Embryonic facial prominence (tissue), 1 donor: ENCODE measurements around the gene FAM78B.

Experiments used
- DNase-seq: peaks from one replicate; pipeline ENCODE4 v3.0.0-alpha.2; 2016; ENCODE audit errors: extremely low spot score

The FAM78B gene

DNA sequence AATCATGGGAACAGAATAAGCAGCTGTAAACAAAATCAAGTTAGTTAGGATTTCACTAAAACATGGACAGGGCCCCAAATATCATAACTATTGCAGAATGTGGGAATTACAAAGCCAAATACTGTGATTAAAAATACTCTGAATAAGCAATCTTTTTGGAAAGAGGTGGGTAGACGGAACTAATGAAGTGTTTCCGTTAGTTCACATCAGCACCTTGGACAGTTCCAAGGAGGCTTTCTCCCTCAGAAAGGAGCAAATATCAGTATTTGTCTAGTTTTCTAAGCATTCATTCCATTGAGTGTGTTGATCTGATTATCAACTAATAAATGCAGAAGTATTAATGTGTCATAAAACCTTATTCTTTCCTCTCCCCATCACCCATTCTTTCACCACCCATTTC, 97.4 kb downstream of the FAM78B start:
- no peak for DNase-seq

DNA sequence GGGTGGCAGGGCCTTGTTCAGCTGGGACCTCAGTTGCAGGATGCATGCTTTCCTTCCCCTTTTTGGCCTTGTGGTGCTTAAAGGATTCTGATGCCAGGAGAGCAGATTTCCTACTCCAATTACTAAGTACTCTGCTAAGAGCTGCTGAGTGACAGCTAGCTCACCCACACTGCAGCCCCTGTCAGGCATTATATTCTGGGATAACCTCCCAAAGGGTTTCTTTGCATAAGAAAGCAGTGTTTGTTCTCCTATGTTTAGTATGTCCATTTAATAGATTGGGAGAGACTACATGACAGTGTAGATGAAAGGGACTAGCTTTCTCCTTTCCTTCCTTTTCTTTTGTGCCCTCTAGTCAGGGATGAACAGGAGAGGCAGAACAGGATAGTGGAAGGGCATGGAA, 100.7 kb downstream of the FAM78B start:
- DNase-seq = no peak

DNA sequence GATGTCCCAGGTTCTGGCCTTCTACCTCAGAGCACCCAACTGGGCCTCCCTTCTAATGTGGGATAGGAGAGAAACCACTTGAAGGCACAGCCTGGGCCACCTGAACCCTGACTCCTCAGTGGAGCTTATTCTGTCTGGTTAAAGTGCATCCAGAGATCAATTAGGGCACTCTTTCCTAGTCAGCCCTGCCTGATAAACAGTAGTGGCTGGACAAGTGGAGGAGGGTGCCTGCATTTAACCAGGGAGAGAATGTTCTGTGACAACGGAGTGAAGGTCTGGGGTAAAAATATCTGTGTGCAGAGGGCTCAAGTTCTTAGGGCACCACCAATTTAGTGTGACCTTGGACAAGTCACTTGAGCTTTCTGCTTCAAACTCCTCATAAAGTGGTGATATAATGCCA, 101.8 kb downstream of the FAM78B start:
- no peak for DNase-seq

DNA sequence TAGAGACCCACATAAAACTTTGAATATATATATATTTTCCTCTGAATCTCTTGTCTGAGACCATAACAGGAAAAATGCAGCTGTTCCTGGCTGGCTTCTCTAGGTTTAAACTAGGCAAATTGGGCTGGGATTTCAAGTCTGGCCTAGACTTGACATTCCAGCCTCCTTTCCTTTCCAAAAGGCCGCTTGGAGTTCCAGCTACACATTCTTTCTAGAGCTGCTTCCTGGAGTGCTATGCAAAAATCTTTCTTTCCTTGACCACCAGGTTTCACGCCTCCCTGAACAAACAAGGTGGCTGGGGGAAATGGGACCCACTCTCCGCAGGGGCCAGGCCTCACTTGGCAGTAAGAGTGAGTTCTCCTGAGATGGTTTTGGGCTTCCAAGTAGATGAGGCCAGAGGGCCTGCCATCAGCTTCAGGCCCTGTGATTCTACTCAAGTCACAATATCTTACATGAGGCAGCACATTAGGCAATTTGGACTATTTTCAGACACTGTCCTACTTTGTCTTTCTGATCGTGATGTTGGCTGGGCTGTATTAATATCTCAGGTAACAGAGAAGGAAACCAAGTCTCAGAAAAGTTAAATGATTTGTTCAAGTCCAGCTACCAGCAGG, 102.4 kb downstream of the FAM78B start:
- no peak for DNase-seq

DNA sequence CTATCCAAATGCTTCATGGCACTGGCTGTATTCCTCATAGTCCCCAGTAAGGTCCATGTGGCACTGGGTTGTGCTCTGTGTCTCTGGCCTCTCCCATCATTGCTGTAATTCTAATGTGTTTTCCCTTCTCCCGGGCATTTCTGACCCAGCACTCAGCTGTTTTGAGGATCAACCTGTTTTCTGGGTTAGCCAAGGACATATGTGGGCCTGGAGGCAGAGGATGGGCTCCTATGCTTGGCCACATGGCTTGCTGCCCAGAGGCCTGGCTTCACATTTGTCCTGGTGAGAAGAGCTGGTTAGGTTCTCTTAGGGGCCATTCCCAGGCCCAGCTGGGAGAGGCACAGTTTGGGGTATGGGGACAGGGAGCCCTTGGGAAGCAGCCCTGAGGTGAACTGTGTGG, 103.1 kb downstream of the FAM78B start:
- no peak for DNase-seq

DNA sequence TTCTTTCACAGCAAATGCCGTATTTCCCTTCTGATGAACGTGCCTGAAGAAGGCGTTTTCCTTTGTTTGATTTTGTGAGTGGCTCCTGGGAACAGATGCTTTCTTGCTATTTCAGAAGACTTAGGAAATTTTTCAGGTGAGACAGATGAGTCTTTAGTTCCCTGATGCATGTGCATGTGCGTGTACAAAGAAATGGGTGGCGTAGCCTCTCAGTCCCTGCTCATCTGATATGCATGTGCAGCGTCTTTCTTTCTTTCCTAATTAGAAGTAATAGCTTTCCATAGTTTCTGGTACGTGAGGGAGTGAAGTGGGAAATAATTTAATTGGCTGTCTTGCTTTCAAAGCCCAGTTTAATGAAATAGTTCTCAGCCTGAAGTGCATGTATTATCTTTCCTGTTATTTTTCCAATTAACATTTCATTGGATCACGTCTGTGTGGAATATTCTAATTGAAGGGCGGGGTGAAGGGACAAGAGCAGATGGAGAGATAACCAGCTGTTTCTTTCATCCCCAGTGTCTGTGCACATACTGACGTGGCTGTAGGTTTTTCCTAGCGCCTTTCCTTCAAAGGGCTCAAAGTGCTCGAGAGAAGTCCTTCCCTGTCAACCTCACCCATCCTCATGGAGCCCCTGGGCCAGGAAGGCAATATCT, 104.3 kb downstream of the FAM78B start:
- no peak for DNase-seq

DNA sequence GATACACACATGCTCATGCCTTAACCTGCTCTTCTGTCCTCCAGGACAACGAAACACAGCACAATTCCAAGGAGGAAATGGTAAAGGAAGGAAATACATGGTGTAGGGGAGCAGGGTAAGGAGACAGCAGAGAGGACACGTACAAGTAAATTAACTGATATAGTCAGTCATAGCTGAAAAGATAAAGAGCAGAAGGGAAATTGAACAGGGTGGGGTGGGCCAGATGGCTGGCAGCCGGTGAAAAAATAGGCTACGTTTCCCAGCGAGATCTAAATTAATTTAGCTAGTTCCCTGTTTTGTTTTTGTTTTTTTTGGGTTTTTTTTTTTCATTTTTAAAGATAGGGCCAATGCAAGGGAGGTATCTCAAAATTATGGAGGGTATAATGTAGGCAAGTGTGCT, 109.2 kb downstream of the FAM78B start:
- no peak for DNase-seq

DNA sequence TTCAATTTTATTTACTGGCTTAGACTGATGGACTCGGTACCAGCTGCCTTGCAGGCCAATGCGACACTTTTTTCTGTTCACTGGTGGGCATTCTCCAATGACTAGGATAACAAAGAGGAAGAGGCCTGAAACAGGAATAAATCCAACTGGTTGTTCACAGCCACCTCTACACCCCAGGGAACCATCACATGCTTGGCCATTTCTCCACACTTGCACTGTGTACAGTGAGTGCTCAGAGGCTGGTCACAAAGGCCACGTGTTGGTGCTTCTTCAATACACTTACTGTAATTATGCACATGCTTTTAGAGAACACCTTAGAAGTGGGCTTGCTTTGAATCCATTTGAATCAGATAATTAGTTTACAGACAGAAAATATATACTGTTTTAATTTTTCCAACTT, 113.4 kb downstream of the FAM78B start:
- DNase-seq = no peak

DNA sequence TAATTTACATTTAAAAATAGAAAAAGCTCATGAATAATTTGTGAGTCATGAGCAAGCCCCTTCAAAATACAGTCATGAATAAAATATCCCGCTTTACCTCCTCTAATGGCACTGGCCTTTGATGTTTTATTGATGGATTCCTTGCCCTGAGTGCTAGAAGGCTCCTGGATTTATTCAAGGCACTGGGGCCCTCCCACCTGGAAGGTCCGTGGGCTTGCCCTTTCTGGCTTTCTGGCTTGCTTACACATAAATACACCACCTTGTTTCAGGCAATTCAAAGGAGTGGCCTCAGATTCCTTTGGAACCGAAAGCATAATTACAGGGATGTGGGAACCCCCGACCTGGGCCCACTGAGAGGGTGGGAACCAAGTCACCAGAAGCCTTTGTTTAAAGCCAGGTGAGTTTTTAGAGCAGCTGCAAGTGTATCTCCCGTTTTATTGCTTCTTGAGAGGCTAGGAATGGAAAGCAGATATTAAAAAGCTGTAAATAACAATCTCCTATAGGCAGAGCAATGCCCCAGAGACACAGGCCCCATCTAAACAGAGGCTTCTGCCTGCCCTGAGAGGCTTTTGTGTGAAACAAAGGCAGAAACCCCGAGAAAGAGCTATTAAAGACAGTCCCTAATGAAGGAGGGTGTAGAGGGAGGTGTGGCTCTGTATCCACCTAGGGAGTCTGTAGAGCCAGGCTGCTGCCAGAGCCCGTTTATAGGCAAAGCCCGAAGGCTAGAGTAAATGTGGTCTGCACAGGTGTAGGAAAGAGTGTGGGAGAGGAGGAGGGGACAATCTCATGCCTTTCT, 126.4 kb downstream of the FAM78B start:
- DNase-seq = no peak

DNA sequence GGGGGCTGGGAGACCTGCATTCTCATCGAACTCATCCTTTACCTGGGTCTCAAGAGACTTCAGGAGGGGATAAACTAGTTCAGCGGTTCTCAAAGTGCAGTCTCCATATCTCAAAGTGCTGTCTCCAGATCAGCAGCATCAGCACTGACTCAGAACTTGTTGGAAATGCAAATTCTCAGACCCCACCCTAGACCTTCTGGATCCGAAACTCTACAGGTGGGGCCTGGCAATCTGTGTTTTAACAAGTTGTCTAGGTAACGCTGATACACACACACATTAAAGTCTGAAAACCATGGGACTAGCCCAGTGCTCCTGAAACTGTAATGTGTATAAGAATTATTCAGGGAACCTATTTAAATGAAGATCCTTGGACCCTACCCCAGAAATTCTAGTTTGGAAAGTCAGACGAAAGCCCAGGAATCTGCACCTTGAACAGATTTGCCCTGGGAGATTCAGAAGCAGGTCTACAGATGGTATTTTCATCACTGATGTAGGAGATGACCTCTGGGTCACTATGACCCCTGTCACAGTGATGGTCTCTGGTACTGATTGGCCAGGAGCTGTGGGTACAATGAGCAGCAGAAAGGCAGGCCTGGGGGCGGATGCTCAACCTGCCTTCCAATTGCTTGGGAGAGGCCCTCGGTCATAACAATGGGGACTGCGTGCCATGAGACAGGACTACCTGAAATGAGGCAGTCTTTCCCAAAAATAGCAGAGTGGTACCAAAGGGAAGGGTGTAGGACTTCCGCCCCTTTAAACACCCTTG, 127.2 kb downstream of the FAM78B start:
- no peak for DNase-seq

DNA sequence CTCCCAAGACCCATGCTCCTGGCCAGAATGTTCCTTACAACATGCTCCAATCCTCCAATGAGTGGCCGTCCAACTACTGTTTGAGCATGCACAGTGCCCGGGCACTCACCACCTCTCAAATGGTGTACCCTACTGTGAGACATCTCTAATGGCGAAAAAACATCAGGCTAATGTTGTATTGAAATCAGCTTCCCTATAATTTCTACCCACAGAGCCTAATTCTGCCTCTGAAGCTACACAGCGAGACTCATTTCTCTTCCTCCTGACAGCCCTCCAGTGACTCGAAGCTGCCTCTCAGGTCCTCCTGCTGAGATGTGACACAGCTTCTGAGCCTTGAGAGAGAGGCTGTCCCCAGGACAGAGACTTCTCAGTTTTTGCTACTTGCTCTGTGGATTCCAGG, 130.7 kb downstream of the FAM78B start:
- no peak for DNase-seq

DNA sequence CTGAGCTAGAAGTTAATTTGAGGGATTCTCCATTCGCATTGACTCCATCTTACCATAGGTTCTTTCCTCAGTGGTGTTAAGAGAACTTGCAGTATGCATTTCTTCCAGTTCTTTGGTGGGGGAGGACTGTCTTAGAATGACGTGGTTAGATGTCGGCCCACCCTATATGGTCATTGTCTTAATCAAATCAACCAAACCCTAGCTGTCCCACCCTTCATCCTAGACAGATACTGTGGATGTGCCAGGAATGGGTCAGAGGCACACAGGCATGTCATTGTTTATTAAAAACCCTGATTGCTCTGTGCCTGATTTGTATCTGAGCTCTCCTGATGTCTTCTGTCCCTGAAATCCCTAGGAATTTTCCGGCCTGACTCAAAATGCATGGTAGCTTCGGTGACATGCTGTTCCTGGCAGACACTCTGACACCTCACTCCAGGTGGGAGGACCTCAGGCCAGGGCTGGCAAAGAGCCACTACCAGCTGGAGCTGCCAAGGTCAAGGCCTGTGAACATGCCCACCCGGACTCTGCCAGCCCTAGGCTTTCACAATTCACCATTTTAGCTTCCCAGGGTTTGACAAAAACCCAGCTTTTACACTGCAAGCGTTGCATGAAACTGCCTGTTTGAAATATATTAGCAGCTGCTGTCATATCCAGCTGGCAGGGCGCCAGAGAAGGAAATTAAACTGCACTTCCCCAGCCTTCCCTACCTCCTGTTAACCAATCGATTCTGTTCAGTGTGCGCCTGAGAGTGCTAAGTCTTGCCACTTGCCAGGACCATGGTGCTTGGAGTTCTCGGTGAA, 134.0 kb downstream of the FAM78B start:
- no peak for DNase-seq

DNA sequence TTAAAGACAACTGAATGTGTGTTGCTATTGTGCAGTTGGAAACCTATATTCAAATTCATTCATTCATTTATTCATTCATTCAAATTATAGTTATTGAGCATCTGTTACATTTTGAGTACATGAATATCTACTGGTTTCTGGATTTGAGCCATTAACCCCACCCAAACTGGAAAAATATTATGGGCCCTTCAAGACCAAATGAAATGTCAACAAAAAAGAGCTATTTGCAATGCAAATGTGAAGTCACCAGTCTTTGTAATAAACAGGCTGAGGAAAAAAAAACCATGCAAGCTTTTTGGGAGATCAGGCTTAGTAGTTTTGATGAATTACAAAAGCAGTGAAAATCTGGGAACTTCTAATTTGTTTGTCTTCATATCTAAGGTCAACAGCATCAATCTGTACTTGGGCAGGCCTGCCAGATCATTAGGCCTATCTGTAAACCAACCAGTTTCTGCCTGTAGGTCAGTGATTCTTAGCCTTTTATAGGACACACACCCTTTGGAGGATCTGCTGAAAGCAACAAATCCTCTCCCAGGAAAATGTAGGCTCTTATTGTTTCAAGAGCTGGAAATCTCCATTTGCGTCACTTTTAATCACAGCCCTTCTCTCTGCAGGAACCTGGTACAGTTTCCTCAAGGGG, 134.7 kb downstream of the FAM78B start:
- no peak for DNase-seq

DNA sequence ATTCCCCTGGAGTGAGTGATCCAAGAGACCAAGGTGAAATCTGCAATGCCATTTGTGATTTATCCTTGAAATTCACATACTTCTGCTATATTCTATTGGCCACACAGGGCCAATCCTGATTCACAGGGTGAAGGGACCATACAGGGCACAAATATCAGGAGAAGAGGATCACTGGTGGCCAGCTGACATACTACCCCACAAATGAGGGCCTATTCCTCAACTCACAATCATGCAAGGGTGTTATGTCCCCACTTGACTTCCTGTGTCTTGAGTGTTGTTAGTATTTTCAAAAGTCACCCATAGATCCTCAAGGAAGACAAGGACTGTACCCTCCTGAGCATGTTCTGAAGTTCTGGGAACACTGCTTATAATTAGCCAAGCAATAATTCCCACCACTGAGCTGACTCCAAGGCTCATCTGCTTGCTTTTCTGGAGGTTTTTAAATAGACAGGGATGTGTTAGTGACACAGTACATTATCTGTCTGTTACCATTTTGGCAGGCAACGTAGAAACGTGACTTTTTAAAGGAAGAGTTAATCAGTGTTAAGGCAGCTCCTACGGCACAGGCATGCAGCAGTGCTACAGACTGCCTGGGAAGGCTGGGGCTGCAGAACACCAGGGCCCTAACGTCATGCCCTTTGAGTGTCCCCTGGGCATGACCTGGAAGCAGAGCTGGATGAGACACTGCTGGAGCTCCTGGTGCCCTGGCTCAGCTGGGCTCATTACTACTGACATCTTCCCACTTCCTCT, 137.4 kb downstream of the FAM78B start:
- DNase-seq = no peak

DNA sequence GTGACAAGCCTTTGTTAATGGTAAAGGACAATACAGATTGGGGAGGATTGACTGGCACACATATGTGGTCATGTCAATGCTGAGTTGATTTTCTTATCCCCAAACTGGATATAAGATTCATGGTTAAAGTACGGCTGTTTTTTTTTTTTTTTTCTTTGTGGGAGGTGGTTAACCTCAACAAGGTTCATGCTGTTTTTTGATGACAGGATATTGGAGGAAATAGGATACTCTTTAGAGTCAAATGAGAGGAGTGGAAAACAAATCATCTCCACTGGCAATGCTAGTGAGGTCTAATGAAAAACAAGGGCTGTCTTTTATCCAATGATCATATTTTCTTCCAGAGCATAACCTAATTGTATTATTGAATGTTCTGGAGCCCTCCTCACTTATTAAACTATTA, 140.2 kb downstream of the FAM78B start:
- DNase-seq = no peak

DNA sequence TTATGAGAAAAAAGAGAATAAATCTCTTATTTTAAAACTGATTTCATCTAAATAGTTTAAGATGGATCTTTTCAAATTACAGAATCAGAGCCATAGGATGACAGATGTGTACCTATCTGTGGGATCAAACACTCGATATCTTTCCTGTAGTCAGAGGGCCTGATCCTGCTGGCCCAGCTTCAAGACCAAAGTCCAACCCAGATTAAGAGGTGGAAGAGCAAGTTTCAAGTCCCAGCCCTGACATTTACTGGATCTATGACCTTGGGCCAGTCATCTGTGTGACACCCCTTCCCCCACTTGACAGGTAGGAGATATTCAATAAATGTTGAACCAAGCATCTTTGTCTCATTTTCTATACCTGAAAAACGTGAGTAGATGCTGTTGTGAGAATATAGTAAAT, 140.7 kb downstream of the FAM78B start:
- no peak for DNase-seq

DNA sequence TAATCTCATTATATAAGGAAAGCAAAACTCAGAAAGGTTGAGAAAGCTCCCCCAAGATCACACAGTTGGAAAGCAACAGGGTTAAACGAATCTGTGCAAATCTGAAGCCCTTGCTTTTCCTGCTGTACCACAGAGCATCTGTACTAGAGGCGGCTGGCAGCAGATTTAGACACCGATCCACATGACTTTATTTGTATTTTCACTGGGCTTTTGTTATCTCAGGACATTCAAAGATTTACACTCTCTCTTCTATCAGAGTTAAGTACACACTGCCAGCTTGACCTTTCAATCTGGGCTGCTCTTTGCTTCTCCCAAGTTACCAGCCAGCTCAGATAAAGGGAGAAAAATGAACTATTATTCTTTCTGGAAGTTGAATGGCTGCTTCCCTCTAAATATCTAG, 146.6 kb downstream of the FAM78B start:
- DNase-seq = no peak
